HepG2 (cell line): ENCODE results near the gene TKFC. TPM values are rescaled to one million over a fixed set of nuclear protein-coding genes. Genes with fewer than 3 reads are reported as not detected.

Experiments
- CBX5 ChIP-seq: sonication (generic); formaldehyde crosslinking; IDR thresholded peaks from 2 replicates; pipeline ENCODE4 v1.4.0; 2020; ENCODE audit warnings: missing genetic modification reagents, borderline replicate concordance
- FLYWCH1 ChIP-seq: sonication (generic); formaldehyde crosslinking; IDR thresholded peaks from 2 replicates; pipeline ENCODE4 v1.8.1; 2023; ENCODE audit warnings: mild to moderate bottlenecking, missing genetic modification reagents
- MIXL1 ChIP-seq: IDR thresholded peaks from 2 replicates; pipeline ENCODE4 v1.6.1; 2016
- MXD4 ChIP-seq: IDR thresholded peaks from 2 replicates; pipeline ENCODE4 v1.6.1; 2016; ENCODE audit warnings: mild to moderate bottlenecking, missing biosample characterization, missing genetic modification reagents
- PAX8 ChIP-seq: sonication (generic); formaldehyde crosslinking; IDR thresholded peaks from 2 replicates; pipeline ENCODE4 v1.8.0; 2022; ENCODE audit warnings: mild to moderate bottlenecking, missing genetic modification reagents, borderline replicate concordance
- SALL2 ChIP-seq: sonication (generic); formaldehyde crosslinking; IDR thresholded peaks from 2 replicates; pipeline ENCODE4 v1.8.1; 2023; ENCODE audit warnings: mild to moderate bottlenecking, missing genetic modification reagents, inconsistent platforms
- SMYD3 ChIP-seq: sonication (generic); formaldehyde crosslinking; IDR thresholded peaks from 2 replicates; pipeline ENCODE4 v1.8.1; 2023; ENCODE audit warnings: mild to moderate bottlenecking, missing genetic modification reagents
- TBX3 ChIP-seq: fragments of 450-650 bp; IDR thresholded peaks from 2 replicates; pipeline ENCODE4 v1.6.1; 2017; ENCODE audit warnings: antibody characterized with exemption, mild to moderate bottlenecking, inconsistent platforms, borderline replicate concordance
- TEAD3 ChIP-seq: optimal IDR thresholded peaks from 2 replicates; pipeline ENCODE3; 2016; ENCODE audit warnings: borderline replicate concordance
- TGIF2 ChIP-seq: IDR thresholded peaks from 2 replicates; pipeline ENCODE4 v1.6.1; 2016; ENCODE audit warnings: control low read depth, missing compliant biosample characterization
- THAP11 ChIP-seq: IDR thresholded peaks from 2 replicates; pipeline ENCODE4 v1.6.1; 2016; ENCODE audit warnings: missing biosample characterization, missing genetic modification reagents
- TOPORS ChIP-seq: sonication (generic); formaldehyde crosslinking; IDR thresholded peaks from 2 replicates; pipeline ENCODE4 v1.8.0; 2023; ENCODE audit warnings: mild to moderate bottlenecking, missing genetic modification reagents
- YY1 ChIP-seq: IDR thresholded peaks from 2 replicates; pipeline ENCODE4 v1.6.1; 2011; ENCODE audit warnings: low read length, low read depth, moderate library complexity, mild to moderate bottlenecking; ENCODE audit not compliant: insufficient read depth, insufficient replicate concordance
- ZMYM3 ChIP-seq: sonication (generic); formaldehyde crosslinking; IDR thresholded peaks from 2 replicates; pipeline ENCODE4 v1.5.1; 2020; ENCODE audit warnings: mild to moderate bottlenecking, missing genetic modification reagents
- ZNF12 ChIP-seq: sonication (generic); formaldehyde crosslinking; IDR thresholded peaks from 2 replicates; pipeline ENCODE4 v1.5.0; 2020; ENCODE audit warnings: missing genetic modification reagents
- ZNF124 ChIP-seq: sonication (generic); formaldehyde crosslinking; IDR thresholded peaks from 2 replicates; pipeline ENCODE4 v1.4.0; 2020; ENCODE audit warnings: missing genetic modification reagents
- ZNF296 ChIP-seq: sonication (generic); formaldehyde crosslinking; conservative IDR thresholded peaks from 2 replicates; pipeline ENCODE4 v1.5.0; 2020; ENCODE audit warnings: mild to moderate bottlenecking, missing genetic modification reagents
- ZNF431 ChIP-seq: sonication (generic); formaldehyde crosslinking; IDR thresholded peaks from 2 replicates; pipeline ENCODE4 v1.9.0; 2022; ENCODE audit warnings: missing genetic modification reagents, low read depth, mild to moderate bottlenecking, borderline replicate concordance
- ZNF615 ChIP-seq: sonication (generic); formaldehyde crosslinking; IDR thresholded peaks from 2 replicates; pipeline ENCODE4 v1.5.0; 2020; ENCODE audit warnings: mild to moderate bottlenecking, missing genetic modification reagents, borderline replicate concordance
- ZNF7 ChIP-seq: IDR thresholded peaks from 2 replicates; pipeline ENCODE4 v1.6.1; 2016; ENCODE audit warnings: missing biosample characterization, missing genetic modification reagents
- ZNF766 ChIP-seq: sonication (generic); formaldehyde crosslinking; IDR thresholded peaks from 2 replicates; pipeline ENCODE4 v1.5.0; 2020; ENCODE audit warnings: missing genetic modification reagents, borderline replicate concordance
- ZNF782 ChIP-seq: sonication (generic); formaldehyde crosslinking; IDR thresholded peaks from 2 replicates; pipeline ENCODE4 v1.4.0; 2020; ENCODE audit warnings: missing genetic modification reagents, mild to moderate bottlenecking, borderline replicate concordance
- polyA plus RNA-seq, 8 experiments: library from polyadenylated mRNA; depleted of rRNA in 3 of 8; stranded (reverse) in 7 of 8; unstranded in 1 of 8; fragments of >200 nt; fragmentation: Illumina TruSeq in 4 of 8; extraction: Trizol in 4 of 8; gene quantifications; 2 replicates each; pipeline versions ENCODE4 v1.2.1 to v1.2.3, GENCODE V29; 2011 to 2016; ENCODE audit warnings: low read depth in 4 of 8, missing spikeins in 1 of 8, mixed read lengths in 1 of 8; ENCODE audit not compliant: insufficient read depth in 1 of 8
- total RNA-seq, 5 experiments: library from RNA; depleted of rRNA; stranded (reverse); fragments of >200 nt; fragmentation: Illumina TruSeq; extraction: Trizol; gene quantifications; 2 replicates each; pipeline ENCODE4 v1.2.3, GENCODE V29; 2016; ENCODE audit warnings: low read depth in 1 of 5
- TF ChIP-seq, protein P1 (sequence below): sonication (generic); formaldehyde crosslinking; IDR thresholded peaks from 2 replicates; pipeline ENCODE4 v1.4.0; 2020; ENCODE audit warnings: mild to moderate bottlenecking, missing genetic modification reagents
- TF ChIP-seq, protein P2 (sequence below): sonication (generic); formaldehyde crosslinking; conservative IDR thresholded peaks from 2 replicates; pipeline ENCODE4 v1.4.0; 2020; ENCODE audit warnings: missing genetic modification reagents
- TF ChIP-seq, protein P3 (sequence below): IDR thresholded peaks from 2 replicates; pipeline ENCODE4 v1.6.1; 2016
- TF ChIP-seq, protein P4 (sequence below): sonication (generic); formaldehyde crosslinking; IDR thresholded peaks from 2 replicates; pipeline ENCODE4 v1.8.1; 2023; ENCODE audit warnings: mild to moderate bottlenecking, missing genetic modification reagents
- TF ChIP-seq, protein P5 (sequence below): sonication (generic); formaldehyde crosslinking; IDR thresholded peaks from 2 replicates; pipeline ENCODE4 v1.4.0; 2020; ENCODE audit warnings: missing genetic modification reagents

The TKFC gene
- total and polyA plus RNA-seq, 2 of the 13 experiments (the other 11 are each of a cell fraction or from before 2014, with no cell fraction given), result 147 to 197 TPM

DNA sequence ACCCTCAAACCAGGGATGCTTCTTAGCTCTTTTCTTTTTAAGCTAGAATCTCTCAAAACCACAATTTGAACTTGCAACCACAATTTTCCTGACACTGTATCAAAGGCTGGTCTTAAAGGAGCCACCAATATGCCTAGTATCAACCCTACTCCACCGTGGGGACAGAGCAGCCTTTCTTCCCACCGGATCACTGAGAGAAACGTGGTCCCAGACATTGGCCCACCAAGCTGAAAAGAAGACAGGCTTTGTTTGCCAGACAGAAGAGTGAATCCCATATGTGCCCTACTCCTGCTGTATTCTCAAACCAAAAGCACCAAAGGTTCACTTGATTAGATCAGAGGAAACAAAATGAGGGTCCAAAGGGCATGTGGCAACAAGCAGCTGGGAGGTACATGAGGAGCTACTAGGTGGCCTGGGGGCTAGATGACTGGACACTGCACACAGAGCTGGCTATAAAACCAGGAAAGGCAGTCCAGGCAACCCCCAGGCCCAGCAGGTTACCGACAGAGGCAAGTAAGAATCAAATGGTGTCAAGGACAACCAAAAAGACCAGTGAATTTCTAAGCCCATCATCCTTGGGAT, 34.3 kb upstream of the TKFC start (continued):
- TF ChIP-seq SMYD3 (CRISPR knock-in tag), result 0 out of 2 replicates have a peak, but pooled peaks have one; percentile 28
- peak; percentile 99 for TF ChIP-seq ZNF7 (CRISPR knock-in tag)
- peak; percentile 83; the same call in 1 of the 2 replicates for TF ChIP-seq CBX5 (CRISPR knock-in tag)
- no peak for TF ChIP-seq ZNF766
- no peak for TF ChIP-seq ZNF296 (CRISPR knock-in tag)
- no peak for TF ChIP-seq TBX3
- TF ChIP-seq TEAD3 (CRISPR knock-in tag), result peak; percentile 44
- TF ChIP-seq, protein P1, sequence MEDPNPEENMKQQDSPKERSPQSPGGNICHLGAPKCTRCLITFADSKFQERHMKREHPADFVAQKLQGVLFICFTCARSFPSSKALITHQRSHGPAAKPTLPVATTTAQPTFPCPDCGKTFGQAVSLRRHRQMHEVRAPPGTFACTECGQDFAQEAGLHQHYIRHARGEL, result no peak
- peak; percentile 71; the same call in 1 of the 2 replicates for TF ChIP-seq ZMYM3 (CRISPR knock-in tag)
- no peak for TF ChIP-seq ZNF431 (CRISPR knock-in tag)
- TF ChIP-seq ZNF124 (CRISPR knock-in tag), result 0 out of 2 replicates have a peak, but pooled peaks have one; percentile 25
- no peak for TF ChIP-seq FLYWCH1 (CRISPR knock-in tag)
- no peak for TF ChIP-seq ZNF615
- TF ChIP-seq SALL2 (CRISPR knock-in tag), result no peak
- TF ChIP-seq ZNF12 (CRISPR knock-in tag), result no peak
- TF ChIP-seq, protein P2, sequence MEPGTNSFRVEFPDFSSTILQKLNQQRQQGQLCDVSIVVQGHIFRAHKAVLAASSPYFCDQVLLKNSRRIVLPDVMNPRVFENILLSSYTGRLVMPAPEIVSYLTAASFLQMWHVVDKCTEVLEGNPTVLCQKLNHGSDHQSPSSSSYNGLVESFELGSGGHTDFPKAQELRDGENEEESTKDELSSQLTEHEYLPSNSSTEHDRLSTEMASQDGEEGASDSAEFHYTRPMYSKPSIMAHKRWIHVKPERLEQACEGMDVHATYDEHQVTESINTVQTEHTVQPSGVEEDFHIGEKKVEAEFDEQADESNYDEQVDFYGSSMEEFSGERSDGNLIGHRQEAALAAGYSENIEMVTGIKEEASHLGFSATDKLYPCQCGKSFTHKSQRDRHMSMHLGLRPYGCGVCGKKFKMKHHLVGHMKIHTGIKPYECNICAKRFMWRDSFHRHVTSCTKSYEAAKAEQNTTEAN, result 0 out of 2 replicates have a peak, but pooled peaks have one; percentile 13
- peak; percentile 91 for TF ChIP-seq MIXL1 (CRISPR knock-in tag)
- no peak for TF ChIP-seq PAX8 (CRISPR knock-in tag)
- TF ChIP-seq TOPORS (CRISPR knock-in tag), result 0 out of 2 replicates have a peak, but pooled peaks have one; percentile 29
- TF ChIP-seq, protein P3, sequence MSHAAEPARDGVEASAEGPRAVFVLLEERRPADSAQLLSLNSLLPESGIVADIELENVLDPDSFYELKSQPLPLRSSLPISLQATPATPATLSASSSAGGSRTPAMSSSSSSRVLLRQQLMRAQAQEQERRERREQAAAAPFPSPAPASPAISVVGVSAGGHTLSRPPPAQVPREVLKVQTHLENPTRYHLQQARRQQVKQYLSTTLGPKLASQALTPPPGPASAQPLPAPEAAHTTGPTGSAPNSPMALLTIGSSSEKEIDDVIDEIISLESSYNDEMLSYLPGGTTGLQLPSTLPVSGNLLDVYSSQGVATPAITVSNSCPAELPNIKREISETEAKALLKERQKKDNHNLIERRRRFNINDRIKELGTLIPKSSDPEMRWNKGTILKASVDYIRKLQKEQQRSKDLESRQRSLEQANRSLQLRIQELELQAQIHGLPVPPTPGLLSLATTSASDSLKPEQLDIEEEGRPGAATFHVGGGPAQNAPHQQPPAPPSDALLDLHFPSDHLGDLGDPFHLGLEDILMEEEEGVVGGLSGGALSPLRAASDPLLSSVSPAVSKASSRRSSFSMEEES (CRISPR knock-in tag), result peak; percentile 20; the same call in 1 of the 2 replicates
- TF ChIP-seq, protein P4, sequence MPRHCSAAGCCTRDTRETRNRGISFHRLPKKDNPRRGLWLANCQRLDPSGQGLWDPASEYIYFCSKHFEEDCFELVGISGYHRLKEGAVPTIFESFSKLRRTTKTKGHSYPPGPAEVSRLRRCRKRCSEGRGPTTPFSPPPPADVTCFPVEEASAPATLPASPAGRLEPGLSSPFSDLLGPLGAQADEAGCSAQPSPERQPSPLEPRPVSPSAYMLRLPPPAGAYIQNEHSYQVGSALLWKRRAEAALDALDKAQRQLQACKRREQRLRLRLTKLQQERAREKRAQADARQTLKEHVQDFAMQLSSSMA, result no peak
- no peak for TF ChIP-seq YY1
- TF ChIP-seq, protein P5, sequence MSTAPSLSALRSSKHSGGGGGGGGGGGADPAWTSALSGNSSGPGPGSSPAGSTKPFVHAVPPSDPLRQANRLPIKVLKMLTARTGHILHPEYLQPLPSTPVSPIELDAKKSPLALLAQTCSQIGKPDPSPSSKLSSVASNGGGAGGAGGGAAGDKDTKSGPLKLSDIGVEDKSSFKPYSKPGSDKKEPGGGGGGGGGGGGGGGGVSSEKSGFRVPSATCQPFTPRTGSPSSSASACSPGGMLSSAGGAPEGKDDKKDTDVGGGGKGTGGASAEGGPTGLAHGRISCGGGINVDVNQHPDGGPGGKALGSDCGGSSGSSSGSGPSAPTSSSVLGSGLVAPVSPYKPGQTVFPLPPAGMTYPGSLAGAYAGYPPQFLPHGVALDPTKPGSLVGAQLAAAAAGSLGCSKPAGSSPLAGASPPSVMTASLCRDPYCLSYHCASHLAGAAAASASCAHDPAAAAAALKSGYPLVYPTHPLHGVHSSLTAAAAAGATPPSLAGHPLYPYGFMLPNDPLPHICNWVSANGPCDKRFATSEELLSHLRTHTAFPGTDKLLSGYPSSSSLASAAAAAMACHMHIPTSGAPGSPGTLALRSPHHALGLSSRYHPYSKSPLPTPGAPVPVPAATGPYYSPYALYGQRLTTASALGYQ (CRISPR knock-in tag), result no peak
- TF ChIP-seq MXD4, result peak; percentile 54; the same call in 1 of the 2 replicates
- no peak for TF ChIP-seq ZNF782 (CRISPR knock-in tag)
- peak; percentile 58; the same call in 1 of the 2 replicates for TF ChIP-seq THAP11
- TF ChIP-seq TGIF2 (CRISPR knock-in tag), result peak; percentile 62; the same call in 1 of the 2 replicates
